Right atrium auricular region (tissue), 2 donors: ENCODE data around the gene DISP1. TPM values are rescaled to one million over a fixed set of nuclear protein-coding genes. Genes with fewer than 3 reads are reported as not detected.

Source experiments
- DNase-seq: peaks from one replicate; pipeline ENCODE4 v3.0.0-alpha.2; 2019; ENCODE audit warnings: low spot score
- H3K27ac ChIP-seq, 2 donors: fragments of 200-600 bp; sonication (generic); 1 replicate in 1 of 2; 2 replicates in 1 of 2; pipeline ENCODE4 v1.5.1; 2016 to 2019
- H3K27me3 ChIP-seq, 2 donors: fragments of 200-600 bp; sonication (generic); one replicate each; pipeline versions ENCODE4 v1.5.1 to v1.6.0; 2017 to 2019
- H3K36me3 ChIP-seq: fragments of 200-600 bp; sonication (generic); one replicate; pipeline ENCODE4 v1.5.1; 2016
- H3K4me1 ChIP-seq, 2 donors: fragments of 200-600 bp; sonication (generic); one replicate each; pipeline versions ENCODE4 v1.5.1 to v1.6.0; 2017 to 2019
- H3K4me3 ChIP-seq, 2 donors: fragments of 200-600 bp; sonication (generic); 1 replicate in 1 of 2; 2 replicates in 1 of 2; pipeline ENCODE4 v1.5.1; 2017 to 2019; ENCODE audit warnings: mild to moderate bottlenecking in 1 of 2, moderate library complexity in 1 of 2
- H3K9me3 ChIP-seq, 2 donors: fragments of 200-600 bp; sonication (generic); one replicate each; pipeline ENCODE4 v1.5.1; 2019
- total RNA-seq, 2 donors: library from RNA; depleted of rRNA; stranded (reverse); fragments of >200 nt; gene quantifications; one replicate each; pipeline ENCODE4 v1.1.0, GENCODE V29; 2016
- TF ChIP-seq, protein P1 (sequence below), 2 donors: fragments of 200-600 bp; sonication (generic); IDR thresholded peaks; one replicate each; pipeline ENCODE4 v1.5.1; 2019; ENCODE audit warnings: antibody characterized with exemption in 2 of 2

DISP1 gene
- total RNA-seq, 2 donors from 2014 or later = 6.2 to 8.3 TPM

DNA sequence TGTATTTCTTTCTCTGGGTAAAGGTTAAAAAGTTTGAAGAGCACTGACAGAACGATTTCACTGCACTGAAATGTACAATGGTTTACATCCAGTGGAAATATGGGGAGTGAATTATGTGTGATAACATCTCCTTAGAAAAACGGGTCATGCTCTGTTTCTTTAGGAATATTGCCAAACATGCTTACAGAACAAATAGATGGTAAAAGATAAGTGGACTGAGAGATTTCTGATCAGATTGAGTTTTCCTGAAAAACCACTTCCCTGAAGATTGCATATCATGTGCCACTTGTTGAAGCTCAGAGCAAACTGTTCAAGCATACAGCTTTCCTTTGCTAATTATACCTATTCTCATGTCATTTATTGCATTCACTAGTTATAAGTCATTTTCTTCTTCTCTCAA is 29.9 kb upstream of the DISP1 start:
- Histone ChIP-seq H3K27ac (no peak overlapping the region), H3K9me3 (no peaks in the 10 kb centered on the region), H3K4me1 (peaks cover 0 to 5% of the 10 kb centered on the region in 2 donors), H3K4me3 (no peak overlapping the region), H3K27me3 (no peaks in the 10 kb centered on the region), H3K36me3 (no peaks in the 10 kb centered on the region)
- TF ChIP-seq, protein P1, sequence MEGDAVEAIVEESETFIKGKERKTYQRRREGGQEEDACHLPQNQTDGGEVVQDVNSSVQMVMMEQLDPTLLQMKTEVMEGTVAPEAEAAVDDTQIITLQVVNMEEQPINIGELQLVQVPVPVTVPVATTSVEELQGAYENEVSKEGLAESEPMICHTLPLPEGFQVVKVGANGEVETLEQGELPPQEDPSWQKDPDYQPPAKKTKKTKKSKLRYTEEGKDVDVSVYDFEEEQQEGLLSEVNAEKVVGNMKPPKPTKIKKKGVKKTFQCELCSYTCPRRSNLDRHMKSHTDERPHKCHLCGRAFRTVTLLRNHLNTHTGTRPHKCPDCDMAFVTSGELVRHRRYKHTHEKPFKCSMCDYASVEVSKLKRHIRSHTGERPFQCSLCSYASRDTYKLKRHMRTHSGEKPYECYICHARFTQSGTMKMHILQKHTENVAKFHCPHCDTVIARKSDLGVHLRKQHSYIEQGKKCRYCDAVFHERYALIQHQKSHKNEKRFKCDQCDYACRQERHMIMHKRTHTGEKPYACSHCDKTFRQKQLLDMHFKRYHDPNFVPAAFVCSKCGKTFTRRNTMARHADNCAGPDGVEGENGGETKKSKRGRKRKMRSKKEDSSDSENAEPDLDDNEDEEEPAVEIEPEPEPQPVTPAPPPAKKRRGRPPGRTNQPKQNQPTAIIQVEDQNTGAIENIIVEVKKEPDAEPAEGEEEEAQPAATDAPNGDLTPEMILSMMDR (IDR thresholded peaks at IDR 0.05) = no peak
- no peak for DNase-seq

DNA sequence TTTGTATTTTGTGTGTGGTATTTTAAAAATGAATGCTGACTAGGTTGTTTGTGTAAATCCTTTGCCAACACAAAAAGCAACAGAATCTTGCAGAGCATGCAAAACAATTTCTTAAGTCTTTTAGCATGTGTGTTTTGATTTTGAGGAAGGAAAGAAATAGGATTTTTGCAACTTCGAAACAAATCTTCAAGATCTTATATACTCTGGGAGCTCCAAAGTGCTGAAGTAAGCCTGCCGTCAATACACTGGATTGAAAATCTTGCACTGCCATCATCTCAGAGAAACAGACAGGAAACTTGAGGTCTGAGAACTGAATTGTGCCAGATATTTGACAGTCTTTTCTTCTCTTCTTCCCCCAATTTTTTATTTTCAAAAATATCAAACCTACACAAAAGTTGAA is 29.3 kb upstream of the DISP1 start:
- H3K4me1 ChIP-seq = peaks cover 0 to 5% of the 10 kb centered on the region in 2 donors
- H3K27ac ChIP-seq = no peak overlapping the region
- no peaks in the 10 kb centered on the region for H3K27me3 ChIP-seq

DNA sequence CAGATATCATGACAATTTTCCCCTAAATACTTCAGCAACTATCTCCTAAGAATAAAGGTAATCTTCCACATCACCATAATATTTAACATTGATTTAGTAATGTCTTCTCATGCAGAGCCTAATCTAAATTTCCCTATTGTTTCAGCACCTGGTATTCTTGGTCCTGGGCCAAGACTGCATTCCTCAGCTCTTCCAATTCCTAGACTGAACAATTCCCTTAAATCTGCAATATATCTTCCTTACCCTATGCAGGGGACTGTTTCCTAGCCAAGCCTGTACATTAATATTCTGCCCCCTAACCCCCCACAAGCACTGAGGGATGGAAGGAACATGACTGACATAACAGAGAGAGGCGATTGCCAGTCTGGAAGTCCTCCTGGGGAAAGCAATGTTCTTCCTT is 28.7 kb upstream of the DISP1 start:
- Histone ChIP-seq H3K4me1 (peaks cover 0 to 8% of the 10 kb centered on the region in 2 donors), H3K36me3 (no peaks in the 10 kb centered on the region), H3K27ac (no peak overlapping the region), H3K27me3 (no peaks in the 10 kb centered on the region), H3K4me3 (no peak overlapping the region), H3K9me3 (no peaks in the 10 kb centered on the region)
- DNase-seq = no peak
- TF ChIP-seq, protein P1 (IDR thresholded peaks at IDR 0.05) = no peak

More for the DNA sequence above, 29.3 kb upstream of the DISP1 start:
- TF ChIP-seq, protein P1 (IDR thresholded peaks at IDR 0.05) = no peak
- no peak for DNase-seq
- no peak overlapping the region for H3K4me3 ChIP-seq
- no peaks in the 10 kb centered on the region for H3K36me3 ChIP-seq
- no peaks in the 10 kb centered on the region for H3K9me3 ChIP-seq

DNA sequence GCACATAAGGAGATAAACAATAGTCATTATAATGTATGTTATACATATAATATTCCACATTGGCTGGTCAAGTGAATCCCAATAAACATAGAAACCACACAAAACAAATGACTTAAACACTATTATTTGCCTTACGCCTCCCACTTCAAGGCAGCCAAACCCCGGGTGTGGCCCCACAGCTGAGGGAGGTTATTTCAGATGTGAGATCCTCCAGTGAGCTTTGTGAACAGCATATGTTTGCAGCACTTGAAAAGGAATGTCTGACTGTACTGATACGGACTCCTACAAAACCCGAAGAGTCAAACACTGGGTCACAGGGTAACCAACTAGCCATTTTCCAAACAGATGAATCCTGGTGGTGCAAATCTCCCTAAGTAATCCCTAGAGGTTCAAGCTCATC is 27.1 kb upstream of the DISP1 start:
- no peaks in the 10 kb centered on the region for H3K27me3 ChIP-seq
- H3K27ac ChIP-seq = no peak overlapping the region
- H3K9me3 ChIP-seq = no peaks in the 10 kb centered on the region
- peaks cover 0 to 9% of the 10 kb centered on the region in 2 donors for H3K4me1 ChIP-seq
- H3K4me3 ChIP-seq = no peak overlapping the region
- no peaks in the 10 kb centered on the region for H3K36me3 ChIP-seq
- TF ChIP-seq, protein P1 (IDR thresholded peaks at IDR 0.05) = no peak
- DNase-seq = no peak

DNA sequence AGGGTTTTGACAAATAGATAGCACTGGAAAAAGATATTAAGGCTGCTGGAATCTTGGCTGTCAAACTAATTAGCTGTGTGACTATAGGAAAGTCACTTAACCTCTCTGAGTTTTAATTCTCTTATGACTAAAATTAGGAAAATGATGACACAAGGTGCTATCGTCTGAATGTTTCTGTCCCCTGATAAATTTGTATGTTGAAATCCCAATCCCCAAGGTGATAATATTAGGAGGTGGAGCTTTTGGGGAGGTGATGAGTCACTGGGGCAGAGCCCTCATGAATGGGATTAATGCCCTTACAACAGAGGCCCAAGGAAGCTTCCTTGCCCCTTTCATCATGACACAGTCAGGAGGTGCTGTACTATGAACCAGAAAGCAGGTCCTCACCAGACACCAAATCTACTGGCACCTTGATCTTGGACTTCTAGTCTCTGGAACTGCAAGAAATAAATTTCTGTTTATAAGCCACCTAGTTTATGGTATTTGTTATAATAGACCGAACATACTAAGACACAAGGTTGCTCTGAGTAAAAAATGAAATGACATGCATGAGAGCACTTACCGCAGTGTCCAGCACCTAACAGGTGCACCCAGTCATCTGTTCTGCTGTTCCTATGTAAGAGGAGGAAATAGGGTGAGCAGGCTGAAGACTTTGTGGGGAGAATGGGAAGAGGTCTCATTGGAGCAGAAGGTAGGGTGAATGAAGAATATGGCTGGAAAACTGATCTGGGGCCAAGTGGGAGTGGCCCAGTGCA is 26.3 kb upstream of the DISP1 start:
- Histone ChIP-seq H3K4me3 (no peak overlapping the region), H3K27ac (no peak overlapping the region), H3K36me3 (no peaks in the 10 kb centered on the region), H3K27me3 (no peaks in the 10 kb centered on the region), H3K4me1 (peaks cover 0 to 9% of the 10 kb centered on the region in 2 donors), H3K9me3 (no peaks in the 10 kb centered on the region)
- DNase-seq = no peak
- TF ChIP-seq, protein P1 (IDR thresholded peaks at IDR 0.05) = no peak

DNA sequence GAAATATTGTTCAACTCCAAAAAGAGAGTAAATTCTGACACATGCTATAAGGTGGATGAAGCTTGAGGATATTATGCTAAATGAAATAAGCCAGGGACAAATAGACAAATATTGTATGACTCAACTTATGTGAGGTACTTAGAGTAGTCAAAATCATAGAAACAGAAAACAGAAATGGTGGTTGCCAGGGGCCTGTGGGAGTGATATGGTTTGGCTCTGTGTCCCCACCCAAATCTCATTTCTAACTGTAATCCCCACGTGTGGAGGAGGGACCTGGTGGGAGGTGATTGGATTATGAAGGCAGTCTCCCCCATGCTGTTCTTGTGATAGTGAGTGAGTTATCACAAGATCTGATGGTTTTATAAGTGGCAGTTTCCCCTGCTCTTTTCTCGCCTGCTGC is 24.7 kb upstream of the DISP1 start:
- no peak overlapping the region for H3K4me3 ChIP-seq
- no peak for DNase-seq
- TF ChIP-seq, protein P1 (IDR thresholded peaks at IDR 0.05) = no peak
- no peaks in the 10 kb centered on the region for H3K9me3 ChIP-seq
- peaks cover 0 to 9% of the 10 kb centered on the region in 2 donors for H3K4me1 ChIP-seq
- no peaks in the 10 kb centered on the region for H3K36me3 ChIP-seq
- H3K27me3 ChIP-seq = no peaks in the 10 kb centered on the region
- H3K27ac ChIP-seq = no peak overlapping the region
